ENCODE data around the gene VWCE. TPM values are rescaled to one million over a fixed set of nuclear protein-coding genes. Genes with fewer than 3 reads are reported as not detected.

VWCE gene
- total and polyA plus RNA-seq, 9 of the 15 experiments (the other 6 are each of a cell fraction or from before 2014, with no cell fraction given): 0.06 to 1.6 (median 0.63) TPM; not detected in 1

- TF ChIP-seq ZFP91 (CRISPR knock-in tag; IDR thresholded peaks at IDR 0.05) (no peak), SMARCB1 (IDR thresholded peaks at IDR 0.05; ENCODE audit: insufficient read length, low read depth) (no peak), AFF1 (IDR thresholded peaks at IDR 0.05; ENCODE audit: low read depth in 1 of 2, partially characterized antibody in 2 of 2) (no peak), CBX2 (IDR thresholded peaks at IDR 0.05; ENCODE audit: insufficient read depth, low read length, poor library complexity, severe bottlenecking) (no peak), MNT (conservative IDR thresholded peaks at IDR 0.05) (no peak), PURB (CRISPR knock-in tag; IDR thresholded peaks at IDR 0.05; ENCODE audit: low read depth) (no peak), COPS2 (conservative IDR thresholded peaks at IDR 0.05) (no peak), MBD2 (IDR thresholded peaks at IDR 0.05; ENCODE audit: borderline replicate concordance, low read depth) (no peak)
- TF ChIP-seq, protein P1, sequence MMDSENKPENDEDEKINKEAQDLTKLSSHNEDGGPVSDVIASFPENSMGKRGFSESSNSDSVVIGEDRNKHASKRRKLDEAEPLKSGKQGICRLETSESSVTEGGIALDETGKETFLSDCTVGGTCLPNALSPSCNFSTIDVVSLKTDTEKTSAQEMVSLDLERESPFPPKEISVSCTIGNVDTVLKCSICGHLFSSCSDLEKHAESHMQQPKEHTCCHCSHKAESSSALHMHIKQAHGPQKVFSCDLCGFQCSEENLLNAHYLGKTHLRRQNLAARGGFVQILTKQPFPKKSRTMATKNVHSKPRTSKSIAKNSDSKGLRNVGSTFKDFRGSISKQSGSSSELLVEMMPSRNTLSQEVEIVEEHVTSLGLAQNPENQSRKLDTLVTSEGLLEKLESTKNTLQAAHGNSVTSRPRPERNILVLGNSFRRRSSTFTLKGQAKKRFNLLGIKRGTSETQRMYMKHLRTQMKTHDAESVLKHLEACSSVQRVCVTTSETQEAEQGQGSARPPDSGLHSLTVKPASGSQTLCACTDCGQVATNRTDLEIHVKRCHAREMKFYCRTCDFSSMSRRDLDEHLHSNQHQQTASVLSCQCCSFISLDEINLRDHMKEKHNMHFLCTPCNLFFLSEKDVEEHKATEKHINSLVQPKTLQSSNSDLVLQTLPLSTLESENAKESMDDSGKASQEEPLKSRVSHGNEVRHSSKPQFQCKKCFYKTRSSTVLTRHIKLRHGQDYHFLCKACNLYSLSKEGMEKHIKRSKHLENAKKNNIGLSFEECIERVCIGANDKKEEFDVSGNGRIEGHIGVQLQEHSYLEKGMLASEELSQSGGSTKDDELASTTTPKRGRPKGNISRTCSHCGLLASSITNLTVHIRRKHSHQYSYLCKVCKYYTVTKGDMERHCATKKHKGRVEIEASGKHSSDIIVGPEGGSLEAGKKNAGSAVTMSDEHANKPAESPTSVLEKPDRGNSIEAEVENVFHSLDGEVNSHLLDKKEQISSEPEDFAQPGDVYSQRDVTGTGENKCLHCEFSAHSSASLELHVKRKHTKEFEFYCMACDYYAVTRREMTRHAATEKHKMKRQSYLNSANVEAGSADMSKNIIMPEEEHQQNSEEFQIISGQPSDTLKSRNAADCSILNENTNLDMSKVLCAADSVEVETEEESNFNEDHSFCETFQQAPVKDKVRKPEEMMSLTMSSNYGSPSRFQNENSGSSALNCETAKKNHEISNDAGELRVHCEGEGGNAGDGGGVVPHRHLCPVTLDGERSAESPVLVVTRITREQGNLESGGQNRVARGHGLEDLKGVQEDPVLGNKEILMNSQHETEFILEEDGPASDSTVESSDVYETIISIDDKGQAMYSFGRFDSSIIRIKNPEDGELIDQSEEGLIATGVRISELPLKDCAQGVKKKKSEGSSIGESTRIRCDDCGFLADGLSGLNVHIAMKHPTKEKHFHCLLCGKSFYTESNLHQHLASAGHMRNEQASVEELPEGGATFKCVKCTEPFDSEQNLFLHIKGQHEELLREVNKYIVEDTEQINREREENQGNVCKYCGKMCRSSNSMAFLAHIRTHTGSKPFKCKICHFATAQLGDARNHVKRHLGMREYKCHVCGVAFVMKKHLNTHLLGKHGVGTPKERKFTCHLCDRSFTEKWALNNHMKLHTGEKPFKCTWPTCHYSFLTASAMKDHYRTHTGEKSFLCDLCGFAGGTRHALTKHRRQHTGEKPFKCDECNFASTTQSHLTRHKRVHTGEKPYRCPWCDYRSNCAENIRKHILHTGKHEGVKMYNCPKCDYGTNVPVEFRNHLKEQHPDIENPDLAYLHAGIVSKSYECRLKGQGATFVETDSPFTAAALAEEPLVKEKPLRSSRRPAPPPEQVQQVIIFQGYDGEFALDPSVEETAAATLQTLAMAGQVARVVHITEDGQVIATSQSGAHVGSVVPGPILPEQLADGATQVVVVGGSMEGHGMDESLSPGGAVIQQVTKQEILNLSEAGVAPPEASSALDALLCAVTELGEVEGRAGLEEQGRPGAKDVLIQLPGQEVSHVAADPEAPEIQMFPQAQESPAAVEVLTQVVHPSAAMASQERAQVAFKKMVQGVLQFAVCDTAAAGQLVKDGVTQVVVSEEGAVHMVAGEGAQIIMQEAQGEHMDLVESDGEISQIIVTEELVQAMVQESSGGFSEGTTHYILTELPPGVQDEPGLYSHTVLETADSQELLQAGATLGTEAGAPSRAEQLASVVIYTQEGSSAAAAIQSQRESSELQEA (IDR thresholded peaks at IDR 0.05; ENCODE audit: low read depth): no peak
Measured at GRCh38 chr11:61336171-61336935, 41.2 kb upstream of the VWCE start (continued).
